Urinary bladder (tissue), 4 donors: ENCODE measurements around the gene ANKS1B. TPM values are rescaled to one million over a fixed set of nuclear protein-coding genes. Genes with fewer than 3 reads are reported as not detected.

Source experiments
- DNase-seq: peaks from one replicate; pipeline ENCODE4 v3.0.0-alpha.2; 2015; ENCODE audit errors: extremely low spot score
- H3K27ac ChIP-seq: one replicate; pipeline ENCODE4 v1.5.1; 2013; ENCODE audit warnings: low read depth, mild to moderate bottlenecking, moderate library complexity
- H3K36me3 ChIP-seq: one replicate; pipeline ENCODE4 v1.6.1; 2013; ENCODE audit warnings: mild to moderate bottlenecking, moderate library complexity; ENCODE audit not compliant: insufficient read depth
- H3K4me1 ChIP-seq: one replicate; pipeline ENCODE4 v1.6.1; 2013; ENCODE audit warnings: mild to moderate bottlenecking, moderate library complexity; ENCODE audit not compliant: insufficient read depth
- H3K4me3 ChIP-seq: one replicate; pipeline ENCODE4 v1.5.1; 2013; ENCODE audit warnings: low read depth, low read length
- WGBS: extraction: QIAGEN DNeasy Blood & Tissue Kit; methylation state at CpG from one replicate; pipeline ENCODE4 v1.1.7; 2013; 5-methylcytosine and 5-hydroxymethylcytosine counted together
- polyA plus RNA-seq: library from polyadenylated mRNA; stranded (reverse); fragments of 200-250 nt; gene quantifications from one replicate; pipeline ENCODE4 v1.2.3, GENCODE V29; 2013
- total RNA-seq: library from RNA; depleted of rRNA; stranded (reverse); fragments of >200 nt; gene quantifications from one replicate; pipeline ENCODE4 v1.2.3, GENCODE V29; 2014
- donor health status: healthy with polysubstance abuse.
- donor health status: healthy.

Gene ANKS1B
- total and polyA plus RNA-seq, 2 donors = 4.9 to 43.7 TPM

DNA sequence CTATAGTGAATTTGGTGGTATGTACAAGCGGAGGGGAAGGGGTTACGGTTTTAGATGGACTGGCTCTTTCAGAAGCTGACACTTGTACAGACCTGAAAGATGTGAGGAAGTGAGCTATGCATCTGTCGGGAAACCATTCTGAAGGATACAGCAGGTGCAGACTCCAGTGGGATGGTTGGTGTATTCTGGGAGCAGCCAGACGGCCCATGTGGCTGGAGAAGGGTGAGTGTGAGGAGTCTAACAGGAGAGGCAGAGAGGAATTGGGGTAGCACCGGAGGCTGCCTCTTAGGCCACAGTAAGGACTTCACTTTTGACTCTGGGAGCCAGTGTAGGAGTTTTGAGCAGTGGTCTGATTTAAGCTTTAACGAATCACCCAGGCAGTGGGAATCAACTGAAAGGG is 1248.9 kb downstream of the ANKS1B start:
- no peak overlapping the region for H3K27ac ChIP-seq
- H3K4me1 ChIP-seq = no peaks in the 10 kb centered on the region
- no peak for DNase-seq
- WGBS = 96% methylated on average over 6 of the region's 6 CpGs
- H3K4me3 ChIP-seq = no peak overlapping the region
- H3K36me3 ChIP-seq = peaks cover 1% of the 10 kb centered on the region

DNA sequence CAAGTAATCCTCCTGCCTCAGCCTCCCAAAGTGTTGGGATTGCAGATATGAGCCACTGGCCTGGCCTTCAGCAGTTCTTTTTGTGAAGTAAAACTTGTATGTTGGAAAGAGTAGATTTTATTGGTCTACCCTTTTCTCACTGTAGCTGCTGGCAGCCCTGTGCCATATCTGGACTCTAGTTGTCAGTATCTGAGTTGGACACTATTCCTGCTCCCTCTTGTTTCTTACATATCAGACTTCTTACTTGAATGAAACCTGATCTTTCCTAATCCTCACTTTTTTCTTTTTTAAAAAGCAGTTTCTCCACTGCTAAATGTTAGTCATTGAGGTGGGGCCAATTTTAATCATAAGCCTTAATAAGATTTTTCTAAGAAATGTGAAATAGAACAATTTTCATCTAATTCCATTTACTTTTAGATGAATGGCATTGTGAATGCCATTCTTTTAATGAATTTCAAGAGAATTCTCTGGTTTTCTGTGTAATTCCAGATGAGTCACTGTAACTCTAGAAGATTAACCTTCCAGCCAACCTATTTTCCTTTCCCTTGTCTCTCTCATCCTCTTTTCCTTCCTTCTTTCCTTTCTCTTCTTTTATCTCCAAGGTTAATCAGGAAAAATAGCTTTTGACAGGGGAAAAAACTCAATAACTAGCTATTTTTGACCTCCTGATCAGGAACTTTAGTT is 1250.9 kb downstream of the ANKS1B start:
- no peak for DNase-seq
- peaks cover 4% of the 10 kb centered on the region for H3K36me3 ChIP-seq
- H3K4me1 ChIP-seq = no peaks in the 10 kb centered on the region
- H3K4me3 ChIP-seq = no peak overlapping the region
- no peak overlapping the region for H3K27ac ChIP-seq

GRCh38 chr12:98730412-98730811 is 1254.3 kb downstream of the ANKS1B start:
- DNase-seq = no peak
- Histone ChIP-seq H3K4me3 (no peak overlapping the region), H3K36me3 (peaks cover 6% of the 10 kb centered on the region), H3K4me1 (no peaks in the 10 kb centered on the region), H3K27ac (no peak overlapping the region)

DNA sequence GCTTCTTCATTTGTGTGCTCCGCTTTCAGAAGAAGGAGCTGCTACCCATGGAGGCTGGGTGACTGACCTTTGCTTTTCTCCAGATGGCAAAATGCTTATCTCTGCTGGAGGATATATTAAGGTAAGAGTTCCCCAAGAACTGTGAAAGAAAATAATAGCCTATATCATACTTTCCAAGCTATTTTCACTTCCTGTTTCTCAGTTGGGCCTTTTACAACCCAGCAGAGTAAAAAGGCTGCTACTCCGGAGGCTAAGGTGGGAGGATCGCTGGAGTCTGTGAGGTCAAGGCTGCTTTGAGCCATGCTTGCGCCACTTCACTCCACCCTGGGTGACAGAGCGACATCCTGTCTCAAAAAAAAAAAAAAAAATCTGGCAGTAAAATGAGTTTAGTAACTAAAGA is 1257.5 kb downstream of the ANKS1B start:
- Histone ChIP-seq H3K4me3 (no peak overlapping the region), H3K4me1 (no peaks in the 10 kb centered on the region), H3K36me3 (peaks cover 9% of the 10 kb centered on the region), H3K27ac (no peak overlapping the region)
- 96% methylated on average over 5 of the region's 5 CpGs for WGBS
- DNase-seq = no peak

GRCh38 chr12:98725476-98726247 is 1259.1 kb downstream of the ANKS1B start:
- WGBS = 55% methylated on average over 5 of the region's 5 CpGs
- Histone ChIP-seq H3K4me1 (no peaks in the 10 kb centered on the region), H3K27ac (no peak overlapping the region), H3K36me3 (peaks cover 7% of the 10 kb centered on the region), H3K4me3 (no peak overlapping the region)
- DNase-seq = no peak

DNA sequence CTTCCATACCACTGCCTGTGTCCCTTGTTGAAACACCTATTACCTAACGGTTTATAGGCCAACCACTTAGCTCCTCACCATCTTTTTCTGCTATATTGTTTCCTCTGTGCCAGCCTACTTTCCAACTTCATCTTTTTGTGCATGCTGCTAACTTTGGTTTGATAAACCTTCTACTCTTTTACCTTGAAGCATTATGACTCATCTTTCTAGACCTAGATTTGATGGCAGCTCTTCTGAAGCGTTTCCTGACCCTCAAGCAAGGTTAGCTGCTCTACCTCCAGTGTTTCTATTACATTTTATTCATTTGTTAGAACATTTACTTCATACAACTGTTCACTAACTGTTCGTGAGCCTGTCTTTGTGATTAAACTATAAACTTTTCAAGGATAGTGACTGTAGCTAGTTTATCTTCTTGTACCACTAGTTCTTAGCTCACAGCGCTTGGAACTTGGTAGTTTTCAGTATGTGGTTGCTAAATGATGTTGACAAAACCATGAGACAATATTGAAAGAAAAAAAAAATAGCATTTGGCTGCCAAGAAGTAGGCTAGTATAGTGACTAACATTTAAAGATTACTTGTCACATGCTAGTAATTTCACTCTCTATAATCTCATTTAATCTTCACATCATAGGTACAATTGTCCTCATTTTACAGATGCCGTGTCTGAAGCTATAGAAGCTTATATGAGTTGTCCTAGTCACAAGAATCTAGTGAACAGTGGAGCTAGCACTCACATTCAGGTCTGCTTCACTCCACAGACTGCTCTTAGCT is 1260.2 kb downstream of the ANKS1B start:
- DNase-seq = no peak
- Histone ChIP-seq H3K36me3 (peaks cover 7% of the 10 kb centered on the region), H3K4me3 (no peak overlapping the region), H3K27ac (no peak overlapping the region), H3K4me1 (no peaks in the 10 kb centered on the region)
- WGBS = 93% methylated on average over 5 of the region's 5 CpGs

- Histone ChIP-seq H3K4me3 (no peak overlapping the region), H3K36me3 (peaks cover 5% of the 10 kb centered on the region), H3K4me1 (no peaks in the 10 kb centered on the region), H3K27ac (no peak overlapping the region)
- no peak for DNase-seq
- 94% methylated on average over 2 of the region's 2 CpGs for WGBS
Observed at GRCh38 chr12:98721204-98721702, 1263.5 kb downstream of the ANKS1B start.

- no peaks in the 10 kb centered on the region for H3K36me3 ChIP-seq
- no peak overlapping the region for H3K4me3 ChIP-seq
- H3K4me1 ChIP-seq = no peaks in the 10 kb centered on the region
- WGBS = 94% methylated on average over 6 of the region's 6 CpGs
- DNase-seq = no peak
- no peak overlapping the region for H3K27ac ChIP-seq
Observed at GRCh38 chr12:98719515-98720504, 1264.9 kb downstream of the ANKS1B start.

- Histone ChIP-seq H3K27ac (no peak overlapping the region), H3K36me3 (peaks cover 4% of the 10 kb centered on the region), H3K4me1 (no peaks in the 10 kb centered on the region), H3K4me3 (no peak overlapping the region)
- no peak for DNase-seq
- 92% methylated on average over 4 of the region's 4 CpGs for whole genome bisulfite sequencing
Observed at GRCh38 chr12:98714426-98714825, 1270.3 kb downstream of the ANKS1B start.

DNA sequence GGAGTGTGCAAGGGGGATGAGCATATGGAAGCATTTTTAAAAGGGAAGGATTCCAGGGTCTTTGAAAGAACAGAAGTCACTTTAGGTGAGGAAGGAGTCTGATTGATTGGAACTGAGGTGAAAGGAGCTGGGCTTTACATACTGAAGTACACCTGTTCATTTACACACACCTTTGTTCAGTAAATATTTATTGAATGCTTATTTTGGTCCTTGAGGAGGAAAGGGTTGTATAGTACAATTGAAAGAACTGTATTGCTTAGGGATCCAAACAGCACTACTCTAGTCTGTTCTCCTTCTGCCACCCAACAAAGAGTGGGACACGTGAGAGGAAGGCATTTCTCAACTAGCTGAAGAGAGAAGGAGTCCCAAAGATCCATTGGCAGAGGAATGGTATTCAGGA is 1275.7 kb downstream of the ANKS1B start:
- no peak overlapping the region for H3K4me3 ChIP-seq
- WGBS = 96% methylated on average over 1 of the region's 1 CpG
- H3K4me1 ChIP-seq = no peaks in the 10 kb centered on the region
- DNase-seq = no peak
- H3K36me3 ChIP-seq = peaks cover 4% of the 10 kb centered on the region
- no peak overlapping the region for H3K27ac ChIP-seq

- Histone ChIP-seq H3K36me3 (peaks cover 2% of the 10 kb centered on the region), H3K27ac (no peak overlapping the region)
- WGBS = 33% methylated on average over 1 of the region's 1 CpG
Observed at GRCh38 chr12:98701166-98701565, 1283.6 kb downstream of the ANKS1B start.

GRCh38 chr12:98699586-98699985 is 1285.2 kb downstream of the ANKS1B start:
- H3K4me3 ChIP-seq = no peak overlapping the region
- WGBS = 16% methylated on average over 3 of the region's 3 CpGs
- peak overlapping the region; percentile 2 for H3K27ac ChIP-seq
- H3K36me3 ChIP-seq = peaks cover 2% of the 10 kb centered on the region
- no peaks in the 10 kb centered on the region for H3K4me1 ChIP-seq
- no peak for DNase-seq

More at GRCh38 chr12:98701166-98701565, 1283.6 kb downstream of the ANKS1B start:
- DNase-seq = no peak
- no peaks in the 10 kb centered on the region for H3K4me1 ChIP-seq
- H3K4me3 ChIP-seq = no peak overlapping the region
